Type B pancreatic cell (in vitro differentiated cells): Measurements from ENCODE around the gene LDLRAD3. TPM values are rescaled to one million over a fixed set of nuclear protein-coding genes. Genes with fewer than 3 reads are reported as not detected.

ENCODE experiments used
- DNase-seq: peaks from one replicate; pipeline ENCODE4 v3.0.0; 2021; ENCODE audit warnings: mixed read lengths; ENCODE audit not compliant: unreplicated experiment; ENCODE audit errors: extremely low spot score
- H3K27ac Mint-ChIP-seq: 2 replicates; pipeline ENCODE4 v1.8.0; 2021; ENCODE audit warnings: mild to moderate bottlenecking, mixed read lengths
- H3K27me3 Mint-ChIP-seq: 2 replicates; pipeline ENCODE4 v1.8.0; 2021; ENCODE audit warnings: mixed read lengths
- H3K36me3 Mint-ChIP-seq: 2 replicates; pipeline ENCODE4 v1.8.0; 2021; ENCODE audit warnings: mixed read lengths
- H3K4me1 Mint-ChIP-seq: one replicate; pipeline ENCODE4 v1.8.0; 2021; ENCODE audit warnings: mixed read lengths; ENCODE audit not compliant: unreplicated experiment
- H3K4me3 Mint-ChIP-seq: 2 replicates; pipeline ENCODE4 v1.8.0; 2021; ENCODE audit warnings: mild to moderate bottlenecking, mixed read lengths
- H3K9me3 Mint-ChIP-seq: 2 replicates; pipeline ENCODE4 v1.8.0; 2021; ENCODE audit warnings: mixed read lengths
- CTCF ChIP-seq: fragments of 200-600 bp; sonication (generic); conservative IDR thresholded peaks from 2 replicates; pipeline ENCODE4 v1.5.0; 2021; ENCODE audit warnings: antibody characterized with exemption, mild to moderate bottlenecking
- total RNA-seq: library from RNA; stranded (reverse); gene quantifications from 2 replicates; pipeline ENCODE4 v1.2.1, GENCODE V29; 2021; ENCODE audit warnings: low replicate concordance

Gene LDLRAD3
- total RNA-seq, 1 donor from 2014 or later = 20.7 TPM

GRCh38 chr11:35934271-35934670 is 9.6 kb upstream of the LDLRAD3 start:
- H3K4me3 Mint-ChIP-seq = no peak overlapping the region
- H3K36me3 Mint-ChIP-seq = no peaks in the 10 kb centered on the region
- no peak for DNase-seq
- H3K27me3 Mint-ChIP-seq = peaks cover 12% of the 10 kb centered on the region
- TF ChIP-seq CTCF = no peak
- peaks cover 7% of the 10 kb centered on the region for H3K9me3 Mint-ChIP-seq
- H3K4me1 Mint-ChIP-seq = no peaks in the 10 kb centered on the region
- H3K27ac Mint-ChIP-seq = no peak overlapping the region

- DNase-seq = no peak
- H3K4me3 Mint-ChIP-seq = no peak overlapping the region
These were observed 8.9 kb upstream of the LDLRAD3 start for GRCh38 chr11:35934981-35935380.

GRCh38 chr11:35935390-35935789 is 8.5 kb upstream of the LDLRAD3 start:
- peaks cover 7% of the 10 kb centered on the region for H3K9me3 Mint-ChIP-seq

More at GRCh38 chr11:35934981-35935380, 8.9 kb upstream of the LDLRAD3 start:
- H3K9me3 Mint-ChIP-seq = peaks cover 7% of the 10 kb centered on the region
- no peak for TF ChIP-seq CTCF
- no peaks in the 10 kb centered on the region for H3K4me1 Mint-ChIP-seq
- no peaks in the 10 kb centered on the region for H3K36me3 Mint-ChIP-seq
- peaks cover 12% of the 10 kb centered on the region for H3K27me3 Mint-ChIP-seq
- no peak overlapping the region for H3K27ac Mint-ChIP-seq

GRCh38 chr11:35937111-35937510 is 6.8 kb upstream of the LDLRAD3 start:
- DNase-seq = no peak
- Mint-ChIP-seq H3K4me1 (peaks cover under 1% of the 10 kb centered on the region), H3K4me3 (no peak overlapping the region), H3K9me3 (peaks cover 2% of the 10 kb centered on the region), H3K36me3 (no peaks in the 10 kb centered on the region), H3K27me3 (peaks cover 24% of the 10 kb centered on the region), H3K27ac (no peak overlapping the region)
- TF ChIP-seq CTCF = no peak

More at GRCh38 chr11:35935390-35935789, 8.5 kb upstream of the LDLRAD3 start:
- no peak for TF ChIP-seq CTCF
- Mint-ChIP-seq H3K4me3 (no peak overlapping the region), H3K4me1 (no peaks in the 10 kb centered on the region), H3K27ac (no peak overlapping the region), H3K36me3 (no peaks in the 10 kb centered on the region), H3K27me3 (peaks cover 16% of the 10 kb centered on the region)
- DNase-seq = no peak

GRCh38 chr11:35937700-35938099 is 6.2 kb upstream of the LDLRAD3 start:
- no peak for TF ChIP-seq CTCF
- H3K36me3 Mint-ChIP-seq = no peaks in the 10 kb centered on the region
- H3K27me3 Mint-ChIP-seq = peaks cover 28% of the 10 kb centered on the region
- no peak for DNase-seq
- no peak overlapping the region for H3K4me3 Mint-ChIP-seq
- H3K4me1 Mint-ChIP-seq = peaks cover 6% of the 10 kb centered on the region
- H3K27ac Mint-ChIP-seq = no peak overlapping the region
- H3K9me3 Mint-ChIP-seq = no peaks in the 10 kb centered on the region

- Mint-ChIP-seq H3K36me3 (no peaks in the 10 kb centered on the region), H3K4me3 (no peak overlapping the region)
These were observed 5.6 kb upstream of the LDLRAD3 start for GRCh38 chr11:35938231-35938630.

More at GRCh38 chr11:35938231-35938630, 5.6 kb upstream of the LDLRAD3 start:
- Mint-ChIP-seq H3K27ac (no peak overlapping the region), H3K9me3 (no peaks in the 10 kb centered on the region), H3K27me3 (peaks cover 31% of the 10 kb centered on the region), H3K4me1 (peaks cover 12% of the 10 kb centered on the region)
- no peak for DNase-seq
- TF ChIP-seq CTCF = no peak
